ENCODE measurements around the gene CACNA2D3. TPM values are rescaled to one million over a fixed set of nuclear protein-coding genes. Genes with fewer than 3 reads are reported as not detected.

CACNA2D3 gene
- polyA plus RNA-seq, 2 of the 4 experiments (the other 2 are of a cell fraction): 0.04 to 0.05 TPM

GRCh38 chr3:54862526-54862925 lies 740.2 kb downstream of the CACNA2D3 start:
- TF ChIP-seq HOXA7 (CRISPR knock-in tag; IDR thresholded peaks at IDR 0.05) (no peak), EHMT2 (IDR thresholded peaks at IDR 0.05; ENCODE audit: low read depth) (no peak), RAD21 (conservative IDR thresholded peaks at IDR 0.05 in 1 of 2, IDR thresholded peaks at IDR 0.05 in 1 of 2) (no peak), HES2 (IDR thresholded peaks at IDR 0.05) (no peak), HOXB5 (CRISPR knock-in tag; IDR thresholded peaks at IDR 0.05) (no peak), POLR2AphosphoS2 (conservative IDR thresholded peaks at IDR 0.05; ENCODE audit: low read length) (no peak), USF2 (IDR thresholded peaks at IDR 0.05) (no peak), TFCP2L1 (CRISPR knock-in tag; IDR thresholded peaks at IDR 0.05) (no peak), NPAS2 (CRISPR knock-in tag; IDR thresholded peaks at IDR 0.05; ENCODE audit: borderline replicate concordance) (no peak), BHLHE40 (IDR thresholded peaks at IDR 0.05; ENCODE audit: low read depth, low read length) (no peak)
- Histone ChIP-seq H3K27ac (no peak overlapping the region), H3K4me3 (no peak overlapping the region), H3K4me1 (no peaks in the 10 kb centered on the region), H3K4me2 (no peak overlapping the region), H3K9me3 (no peaks in the 10 kb centered on the region)
- WGBS (ENCODE audit: missing lambda C conversion rate): 58% methylated on average over 5 of the region's 5 CpGs
- no peak for ATAC-seq
- ChIA-PET CTCF (interaction anchor here (1.4 kb wide), 1 partner anchor 8 kb away, joined by 5 read pairs; no protein-coding TSS in a partner anchor), POLR2A (no interaction called here)
- no peak for FAIRE-seq
- no peak for DNase-seq (ENCODE audit: low read depth in 1 of 2, low spot score in 1 of 2)

GRCh38 chr3:54863366-54863765 lies 741.0 kb downstream of the CACNA2D3 start:
- no peak overlapping the region for H3K4me2 ChIP-seq
- DNase-seq (ENCODE audit: low read depth in 1 of 2, low spot score in 1 of 2) (no peak), FAIRE-seq (no peak), ATAC-seq (no peak)
- WGBS (ENCODE audit: missing lambda C conversion rate): 47% methylated on average over 8 of the region's 8 CpGs
- ChIA-PET POLR2A (no interaction called here), CTCF (interaction anchor here (0.5 to 1.2 kb wide), 3 partner anchors 10 to 1083 kb away, joined by 3 read pairs; no protein-coding TSS in a partner anchor)
- H3K27ac ChIP-seq: no peak overlapping the region
- H3K9me3 ChIP-seq: no peaks in the 10 kb centered on the region
- no peaks in the 10 kb centered on the region for H3K4me1 ChIP-seq
- TF ChIP-seq SREBF2 (IDR thresholded peaks at IDR 0.05) (no peak), NPAS2 (CRISPR knock-in tag; IDR thresholded peaks at IDR 0.05; ENCODE audit: borderline replicate concordance) (no peak), SMC3 (IDR thresholded peaks at IDR 0.05) (no peak), CEBPB (IDR thresholded peaks at IDR 0.05) (no peak), PBX3 (IDR thresholded peaks at IDR 0.05) (no peak)
- no peak overlapping the region for H3K4me3 ChIP-seq

- no peak for TF ChIP-seq ZSCAN20 (CRISPR knock-in tag; IDR thresholded peaks at IDR 0.05)
- TF ChIP-seq BHLHE40 (IDR thresholded peaks at IDR 0.05; ENCODE audit: low read depth, low read length): no peak
- TF ChIP-seq CHD4 (IDR thresholded peaks at IDR 0.05; ENCODE audit: borderline replicate concordance): no peak
- TF ChIP-seq BCL3 (IDR thresholded peaks at IDR 0.05): no peak
- TF ChIP-seq CHD2 (IDR thresholded peaks at IDR 0.05; ENCODE audit: low read length, partially characterized antibody): no peak
- no peak for TF ChIP-seq NR3C1 (IDR thresholded peaks at IDR 0.05)
- TF ChIP-seq FOSB (CRISPR knock-in tag; IDR thresholded peaks at IDR 0.05): no peak
- no peak for TF ChIP-seq JUN (IDR thresholded peaks at IDR 0.05)
- TF ChIP-seq GATA3 (IDR thresholded peaks at IDR 0.05; ENCODE audit: borderline replicate concordance): no peak
- TF ChIP-seq RAD21 (conservative IDR thresholded peaks at IDR 0.05 in 1 of 2, IDR thresholded peaks at IDR 0.05 in 1 of 2): no peak
- no peak for TF ChIP-seq KDM1A (IDR thresholded peaks at IDR 0.05; ENCODE audit: low read depth)
- no peak for TF ChIP-seq RCOR1 (IDR thresholded peaks at IDR 0.05; ENCODE audit: low read depth, low read length)
- TF ChIP-seq RARB (CRISPR knock-in tag; IDR thresholded peaks at IDR 0.05): no peak
- no peak for TF ChIP-seq JUNB (IDR thresholded peaks at IDR 0.05)
- TF ChIP-seq POLR2AphosphoS2 (conservative IDR thresholded peaks at IDR 0.05; ENCODE audit: low read length): no peak
- no peak for TF ChIP-seq HOXB5 (CRISPR knock-in tag; IDR thresholded peaks at IDR 0.05)
- ChIA-PET CTCF (interaction anchor here (0.5 to 1.2 kb wide), 2 partner anchors 11 to 1082 kb away, joined by 3 read pairs; no protein-coding TSS in a partner anchor), POLR2A (no interaction called here)
- Histone ChIP-seq H3K9me3 (no peaks in the 10 kb centered on the region), H3K4me3 (no peak overlapping the region), H3K4me1 (no peaks in the 10 kb centered on the region), H3K4me2 (no peak overlapping the region), H3K27ac (no peak overlapping the region)
- WGBS (ENCODE audit: missing lambda C conversion rate): 27% methylated on average over 4 of the region's 4 CpGs
- ATAC-seq: no peak
- no peak for FAIRE-seq
- DNase-seq (ENCODE audit: low read depth in 1 of 2, low spot score in 1 of 2): no peak
Measured at GRCh38 chr3:54863786-54864185, 741.4 kb downstream of the CACNA2D3 start.

All from A549 (cell line).